HG03378 (cell line): ENCODE measurements around the gene WDR44.
"Not testable (repeated sequence)": the region's sequence is repeated elsewhere in the genome, so short reads cannot be mapped to it uniquely, and the experiment has no call there.

Experiments used
- ATAC-seq: cut with Tn5 transposase; IDR thresholded peaks from one replicate; pipeline ENCODE4 v1.9.1; 2021; ENCODE audit warnings: mild to moderate bottlenecking, moderate library complexity; ENCODE audit not compliant: unreplicated experiment

WDR44 gene

GRCh38 chrX:118470721-118471347 is 124.9 kb downstream of the WDR44 start:
- ATAC-seq, result not testable (repeated sequence)

GRCh38 chrX:118474586-118474985 is 128.7 kb downstream of the WDR44 start:
- no peak for ATAC-seq

- ATAC-seq, result no peak
Observed at GRCh38 chrX:118475903-118476302, 130.0 kb downstream of the WDR44 start.

- ATAC-seq, result no peak
Observed at GRCh38 chrX:118480172-118480571, 134.3 kb downstream of the WDR44 start.

- not testable (repeated sequence) for ATAC-seq
Observed at GRCh38 chrX:118482384-118482783, 136.5 kb downstream of the WDR44 start.

- no peak for ATAC-seq
Observed at GRCh38 chrX:118484216-118484903, 138.5 kb downstream of the WDR44 start.

GRCh38 chrX:118486693-118487092 is 140.8 kb downstream of the WDR44 start:
- not testable (repeated sequence) for ATAC-seq

GRCh38 chrX:118493016-118493415 is 147.1 kb downstream of the WDR44 start:
- ATAC-seq, result no peak

GRCh38 chrX:118493653-118494297 is 147.9 kb downstream of the WDR44 start:
- ATAC-seq, result no peak

GRCh38 chrX:118495061-118495921 is 149.4 kb downstream of the WDR44 start, which contains the start of gene DOCK11:
DOCK11 (plus strand) TSS chrX:118495815; CDS start chrX:118495972, 157 bp downstream.
- peak; percentile 45 for ATAC-seq

GRCh38 chrX:118495958-118496762 is 150.3 kb downstream of the WDR44 start:
- ATAC-seq, result peak; percentile 72

- peak; percentile 5 for ATAC-seq
Observed at GRCh38 chrX:118496763-118497079, 150.8 kb downstream of the WDR44 start.

- ATAC-seq, result no peak
Observed at GRCh38 chrX:118497180-118497818, 151.4 kb downstream of the WDR44 start.

- ATAC-seq, result no peak
Observed at GRCh38 chrX:118498351-118498750, 152.4 kb downstream of the WDR44 start.

GRCh38 chrX:118498755-118499154 is 152.8 kb downstream of the WDR44 start:
- no peak for ATAC-seq

GRCh38 chrX:118499295-118499694 is 153.4 kb downstream of the WDR44 start:
- ATAC-seq, result no peak
